Measurements from ENCODE around the gene LECT2. TPM values are rescaled to one million over a fixed set of nuclear protein-coding genes. Genes with fewer than 3 reads are reported as not detected.

The LECT2 gene
- total RNA-seq, 1 experiment from 2014 or later: not detected

- Histone ChIP-seq H4K20me1 (ENCODE audit: low read length) (no peaks in the 10 kb centered on the region), H3K9me2 (replicated peaks; ENCODE audit: low read length) (no peaks in the 10 kb centered on the region), H2AFZ (ENCODE audit: low read length) (no peak overlapping the region), H3K27ac (ENCODE audit: low read length) (no peak overlapping the region), H3K4me2 (ENCODE audit: low read length) (no peak overlapping the region), H3K9me3 (ENCODE audit: low read length) (no peaks in the 10 kb centered on the region), H3K4me1 (ENCODE audit: insufficient read depth, low read length) (peaks cover 23% of the 10 kb centered on the region), H3K27me3 (ENCODE audit: low read length) (no peaks in the 10 kb centered on the region), H3K36me3 (ENCODE audit: low read depth, low read length) (no peaks in the 10 kb centered on the region), H3F3A (ENCODE audit: low read length, unreplicated experiment) (no peaks in the 10 kb centered on the region), H3K9ac (ENCODE audit: low read length) (no peak overlapping the region), H3K79me2 (ENCODE audit: low read length) (no peaks in the 10 kb centered on the region), H3K4me3 (ENCODE audit: low read length) (no peak overlapping the region)
- DNase-seq (no peak), ATAC-seq (no peak)
- no TSS peak for BruUV-seq (replicated peaks)
- POLR2A ChIA-PET (ENCODE audit: unreplicated experiment): no interaction called here
- CTCF ChIA-PET: no interaction called here
- intact Hi-C loops (cut with micrococcal nuclease): no loop called here
- TF ChIP-seq EZH2 (IDR thresholded peaks at IDR 0.05; ENCODE audit: low read length, unreplicated experiment): no peak
- no peak for TF ChIP-seq EZH2phosphoT487 (IDR thresholded peaks at IDR 0.05; ENCODE audit: borderline replicate concordance, low read length)
- TF ChIP-seq CTCF (conservative IDR thresholded peaks at IDR 0.05; ENCODE audit: low read depth, low read length): no peak
Observed at GRCh38 chr5:135995976-135996375, 41.2 kb upstream of the LECT2 start.

GRCh38 chr5:135993880-135994636 lies 39.3 kb upstream of the LECT2 start:
- no peaks in the 10 kb centered on the region for H3F3A ChIP-seq (ENCODE audit: low read length, unreplicated experiment)
- H3K27ac ChIP-seq (ENCODE audit: low read length): no peak overlapping the region
- no peaks in the 10 kb centered on the region for H3K79me2 ChIP-seq (ENCODE audit: low read length)
- CTCF ChIA-PET: no interaction called here
- H3K9me2 ChIP-seq (replicated peaks; ENCODE audit: low read length): no peaks in the 10 kb centered on the region
- H3K4me1 ChIP-seq (ENCODE audit: insufficient read depth, low read length): peaks cover 15% of the 10 kb centered on the region
- ATAC-seq: peak; percentile 55; the same call in 1 of the 2 replicates
- no peaks in the 10 kb centered on the region for H3K27me3 ChIP-seq (ENCODE audit: low read length)
- H3K4me3 ChIP-seq (ENCODE audit: low read length): no peak overlapping the region
- no peaks in the 10 kb centered on the region for H4K20me1 ChIP-seq (ENCODE audit: low read length)
- no peak for TF ChIP-seq CTCF (conservative IDR thresholded peaks at IDR 0.05; ENCODE audit: low read depth, low read length)
- peak overlapping the region; percentile 10; the same call in 1 of the 2 replicates for H3K4me2 ChIP-seq (ENCODE audit: low read length)
- POLR2A ChIA-PET (ENCODE audit: unreplicated experiment): no interaction called here
- peak; percentile 25 for DNase-seq
- intact Hi-C loops (cut with micrococcal nuclease): no loop called here
- BruUV-seq (replicated peaks): no TSS peak
- H3K36me3 ChIP-seq (ENCODE audit: low read depth, low read length): no peaks in the 10 kb centered on the region
- H2AFZ ChIP-seq (ENCODE audit: low read length): no peak overlapping the region
- H3K9ac ChIP-seq (ENCODE audit: low read length): no peak overlapping the region
- H3K9me3 ChIP-seq (ENCODE audit: low read length): no peaks in the 10 kb centered on the region

- no peaks in the 10 kb centered on the region for H3K36me3 ChIP-seq (ENCODE audit: low read depth, low read length)
- H3K27ac ChIP-seq (ENCODE audit: low read length): no peak overlapping the region
- ATAC-seq: no peak
- H3F3A ChIP-seq (ENCODE audit: low read length, unreplicated experiment): no peaks in the 10 kb centered on the region
- H3K4me3 ChIP-seq (ENCODE audit: low read length): no peak overlapping the region
- ChIA-PET POLR2A (ENCODE audit: unreplicated experiment) (no interaction called here), CTCF (no interaction called here)
- intact Hi-C loops (cut with micrococcal nuclease): no loop called here
- BruUV-seq (replicated peaks): no TSS peak
- no peaks in the 10 kb centered on the region for H3K9me3 ChIP-seq (ENCODE audit: low read length)
- H3K4me2 ChIP-seq (ENCODE audit: low read length): peak overlapping the region; percentile 10; the same call in 1 of the 2 replicates
- H3K27me3 ChIP-seq (ENCODE audit: low read length): no peaks in the 10 kb centered on the region
- H4K20me1 ChIP-seq (ENCODE audit: low read length): no peaks in the 10 kb centered on the region
- no peak for TF ChIP-seq EZH2phosphoT487 (IDR thresholded peaks at IDR 0.05; ENCODE audit: borderline replicate concordance, low read length)
- TF ChIP-seq CTCF (conservative IDR thresholded peaks at IDR 0.05; ENCODE audit: low read depth, low read length): no peak
- TF ChIP-seq EZH2 (IDR thresholded peaks at IDR 0.05; ENCODE audit: low read length, unreplicated experiment): no peak
- no peaks in the 10 kb centered on the region for H3K9me2 ChIP-seq (replicated peaks; ENCODE audit: low read length)
- no peak overlapping the region for H3K9ac ChIP-seq (ENCODE audit: low read length)
- no peak overlapping the region for H2AFZ ChIP-seq (ENCODE audit: low read length)
- peaks cover 12% of the 10 kb centered on the region for H3K4me1 ChIP-seq (ENCODE audit: insufficient read depth, low read length)
- H3K79me2 ChIP-seq (ENCODE audit: low read length): no peaks in the 10 kb centered on the region
- DNase-seq: peak; percentile 26
Observed at GRCh38 chr5:135993335-135993879, 38.6 kb upstream of the LECT2 start.

Data from PC-3 (cell line).